Liver (tissue), 9 donors: ENCODE results near the gene CD7. TPM values are rescaled to one million over a fixed set of nuclear protein-coding genes. Genes with fewer than 3 reads are reported as not detected.

Source experiments
- DNase-seq: peaks from one replicate; pipeline ENCODE4 v3.0.0-alpha.2; 2017; ENCODE audit warnings: low spot score
- H3K27ac ChIP-seq, 2 donors: one replicate each; pipeline ENCODE4 v1.7.0; 2013; ENCODE audit warnings: inconsistent platforms in 2 of 2, low read length in 2 of 2, control low read depth in 1 of 2, low read depth in 1 of 2, mild to moderate bottlenecking in 1 of 2
- H3K27me3 ChIP-seq, 4 donors: one replicate each; pipeline versions ENCODE4 v1.6.1 to v1.7.0; 2013; ENCODE audit warnings: low read length in 3 of 4, inconsistent platforms in 1 of 4, mild to moderate bottlenecking in 1 of 4, moderate library complexity in 1 of 4; ENCODE audit not compliant: control insufficient read depth in 4 of 4, insufficient read depth in 4 of 4
- H3K36me3 ChIP-seq, 4 donors: one replicate each; pipeline versions ENCODE4 v1.6.1 to v1.7.0; 2013; ENCODE audit warnings: low read length in 3 of 4, mild to moderate bottlenecking in 3 of 4, low read depth in 1 of 4, moderate library complexity in 1 of 4; ENCODE audit not compliant: control insufficient read depth in 4 of 4, insufficient read depth in 3 of 4
- H3K4me1 ChIP-seq, 4 donors: one replicate each; pipeline versions ENCODE4 v1.6.1 to v1.7.0; 2013; ENCODE audit warnings: low read length in 3 of 4, mild to moderate bottlenecking in 3 of 4, moderate library complexity in 1 of 4; ENCODE audit not compliant: control insufficient read depth in 4 of 4, insufficient read depth in 4 of 4
- H3K4me3 ChIP-seq, 3 donors: one replicate each; pipeline versions ENCODE4 v1.6.1 to v1.7.0; 2013; ENCODE audit warnings: low read length in 3 of 3, control low read depth in 1 of 3, low read depth in 1 of 3, mild to moderate bottlenecking in 1 of 3
- H3K9ac ChIP-seq, 2 donors: one replicate each; pipeline ENCODE4 v1.7.0; 2013; ENCODE audit warnings: low read length in 2 of 2, mild to moderate bottlenecking in 2 of 2, moderate library complexity in 2 of 2, control low read depth in 1 of 2, low read depth in 1 of 2
- H3K9me3 ChIP-seq, 4 donors: one replicate each; pipeline versions ENCODE4 v1.6.1 to v1.7.0; 2013; ENCODE audit warnings: low read length in 3 of 4; ENCODE audit not compliant: control insufficient read depth in 4 of 4
- ATF3 ChIP-seq: IDR thresholded peaks from 2 replicates; pipeline ENCODE4 v1.6.1; 2016; ENCODE audit warnings: antibody characterized with exemption
- EGR1 ChIP-seq, 2 donors: IDR thresholded peaks; 2 replicates each; pipeline ENCODE4 v1.6.1; 2016 to 2018; ENCODE audit warnings: antibody characterized with exemption in 2 of 2, low read depth in 2 of 2
- FOXA1 ChIP-seq: IDR thresholded peaks from 2 replicates; pipeline ENCODE4 v1.6.1; 2016; ENCODE audit warnings: antibody characterized with exemption
- FOXA2 ChIP-seq: IDR thresholded peaks from 2 replicates; pipeline ENCODE4 v1.6.1; 2016; ENCODE audit warnings: antibody characterized with exemption
- GABPA ChIP-seq, 2 donors: IDR thresholded peaks in 1 of 2; conservative IDR thresholded peaks in 1 of 2; 2 replicates each; pipeline ENCODE4 v1.6.1; 2016; ENCODE audit warnings: antibody characterized with exemption in 2 of 2, mild to moderate bottlenecking in 1 of 2, moderate library complexity in 1 of 2
- HNF4A ChIP-seq, 2 donors: conservative IDR thresholded peaks; 2 replicates each; pipeline ENCODE4 v1.6.1; 2016; ENCODE audit warnings: antibody characterized with exemption in 2 of 2, mild to moderate bottlenecking in 2 of 2
- HNF4G ChIP-seq: IDR thresholded peaks from 2 replicates; pipeline ENCODE4 v1.6.1; 2016; ENCODE audit warnings: antibody characterized with exemption
- JUND ChIP-seq, 2 donors: IDR thresholded peaks; 2 replicates each; pipeline ENCODE4 v1.6.1; 2016; ENCODE audit warnings: antibody characterized with exemption in 2 of 2
- MAX ChIP-seq: IDR thresholded peaks from 2 replicates; pipeline ENCODE4 v1.6.1; 2016; ENCODE audit warnings: antibody characterized with exemption
- NR2F2 ChIP-seq: IDR thresholded peaks from 2 replicates; pipeline ENCODE4 v1.6.1; 2016; ENCODE audit warnings: antibody characterized with exemption
- RAD21 ChIP-seq, 2 donors: IDR thresholded peaks; 2 replicates each; pipeline ENCODE4 v1.6.1; 2016; ENCODE audit warnings: antibody characterized with exemption in 2 of 2, mild to moderate bottlenecking in 2 of 2
- REST ChIP-seq: IDR thresholded peaks from 2 replicates; pipeline ENCODE4 v1.6.1; 2016; ENCODE audit warnings: antibody characterized with exemption, mild to moderate bottlenecking
- RXRA ChIP-seq, 2 donors: IDR thresholded peaks; 2 replicates each; pipeline ENCODE4 v1.6.1; 2017 to 2018; ENCODE audit warnings: antibody characterized with exemption in 2 of 2, mild to moderate bottlenecking in 1 of 2
- SP1 ChIP-seq: IDR thresholded peaks from 2 replicates; pipeline ENCODE4 v1.6.1; 2018; ENCODE audit warnings: antibody characterized with exemption, mild to moderate bottlenecking
- TAF1 ChIP-seq: conservative IDR thresholded peaks from 2 replicates; pipeline ENCODE4 v1.6.1; 2016; ENCODE audit warnings: antibody characterized with exemption, mild to moderate bottlenecking
- YY1 ChIP-seq: IDR thresholded peaks from 2 replicates; pipeline ENCODE4 v1.6.1; 2016; ENCODE audit warnings: antibody characterized with exemption, mild to moderate bottlenecking
- WGBS: extraction: QIAGEN DNeasy Blood & Tissue Kit; methylation state at CpG from one replicate; pipeline ENCODE4 v1.1.7; 2013; 5-methylcytosine and 5-hydroxymethylcytosine counted together
- polyA plus RNA-seq, 2 donors: library from polyadenylated mRNA; stranded (reverse) in 1 of 2; unstranded in 1 of 2; fragments of 200-250 nt in 1 of 2; fragments of >200 nt in 1 of 2; fragmentation: Nextera tagmentation in 1 of 2; extraction: Ambion mirVana in 1 of 2; gene quantifications; one replicate each; pipeline versions ENCODE4 v1.2.1 to v1.2.3, GENCODE V29; 2013 to 2015
- total RNA-seq, 2 donors: library from RNA; depleted of rRNA; stranded (reverse); fragments of >200 nt; gene quantifications; one replicate each; pipeline ENCODE4 v1.2.3, GENCODE V29; 2014
- TF ChIP-seq, protein P1 (sequence below): IDR thresholded peaks from 2 replicates; pipeline ENCODE4 v1.6.1; 2016; ENCODE audit warnings: antibody characterized with exemption
- TF ChIP-seq, protein P2 (sequence below): fragments of 150-350 bp; IDR thresholded peaks from 2 replicates; pipeline ENCODE4 v1.5.1; 2017; ENCODE audit warnings: improper control_type of control experiment, low read depth, low read length; ENCODE audit not compliant: missing input control
- donor health status: healthy.
- donor health status: healthy.
- donor health status: healthy.
- donor health status: healthy.
- donor health status: healthy.

Gene CD7
- total and polyA plus RNA-seq, 4 donors: 1.0 to 1.5 (median 1.4) TPM

DNA sequence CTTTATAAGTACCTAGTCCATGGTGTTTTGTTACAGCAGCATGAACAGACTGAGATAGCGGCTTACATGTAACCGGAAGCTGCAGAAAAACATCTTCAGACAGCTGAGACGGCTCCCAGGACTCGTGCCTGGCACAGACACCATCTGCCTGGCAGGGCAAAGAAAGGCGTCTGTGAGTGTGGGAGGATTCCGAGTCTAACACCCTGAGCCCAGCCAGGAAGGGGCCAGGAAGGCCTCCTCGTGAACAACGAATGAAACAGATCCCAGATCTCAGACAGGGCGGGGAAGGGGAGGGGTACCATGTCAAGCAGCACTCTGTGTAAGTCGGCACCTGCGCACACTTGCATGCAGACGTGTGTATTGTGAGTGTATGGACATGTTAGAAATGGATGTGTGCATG, 39.6 kb downstream of the CD7 start:
- no peak for DNase-seq
- TF ChIP-seq, protein P1, sequence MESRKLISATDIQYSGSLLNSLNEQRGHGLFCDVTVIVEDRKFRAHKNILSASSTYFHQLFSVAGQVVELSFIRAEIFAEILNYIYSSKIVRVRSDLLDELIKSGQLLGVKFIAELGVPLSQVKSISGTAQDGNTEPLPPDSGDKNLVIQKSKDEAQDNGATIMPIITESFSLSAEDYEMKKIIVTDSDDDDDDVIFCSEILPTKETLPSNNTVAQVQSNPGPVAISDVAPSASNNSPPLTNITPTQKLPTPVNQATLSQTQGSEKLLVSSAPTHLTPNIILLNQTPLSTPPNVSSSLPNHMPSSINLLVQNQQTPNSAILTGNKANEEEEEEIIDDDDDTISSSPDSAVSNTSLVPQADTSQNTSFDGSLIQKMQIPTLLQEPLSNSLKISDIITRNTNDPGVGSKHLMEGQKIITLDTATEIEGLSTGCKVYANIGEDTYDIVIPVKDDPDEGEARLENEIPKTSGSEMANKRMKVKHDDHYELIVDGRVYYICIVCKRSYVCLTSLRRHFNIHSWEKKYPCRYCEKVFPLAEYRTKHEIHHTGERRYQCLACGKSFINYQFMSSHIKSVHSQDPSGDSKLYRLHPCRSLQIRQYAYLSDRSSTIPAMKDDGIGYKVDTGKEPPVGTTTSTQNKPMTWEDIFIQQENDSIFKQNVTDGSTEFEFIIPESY: no peak
- no peak for TF ChIP-seq SP1
- no peak for TF ChIP-seq NR2F2
- TF ChIP-seq RXRA (IDR thresholded peaks at IDR 0.05): no peak
- TF ChIP-seq HNF4G: no peak
- TF ChIP-seq FOXA2: no peak
- TF ChIP-seq JUND (IDR thresholded peaks at IDR 0.05): no peak
- no peak for TF ChIP-seq GABPA (IDR thresholded peaks at IDR 0.05 in 1 of 2, conservative IDR thresholded peaks at IDR 0.05 in 1 of 2)
- no peak for TF ChIP-seq EGR1 (IDR thresholded peaks at IDR 0.05; ENCODE audit: low read depth in 2 of 2)
- TF ChIP-seq YY1: no peak
- no peak for TF ChIP-seq TAF1
- TF ChIP-seq MAX: no peak
- TF ChIP-seq RAD21 (IDR thresholded peaks at IDR 0.05): no peak
- TF ChIP-seq REST: no peak
- no peak for TF ChIP-seq HNF4A (conservative IDR thresholded peaks at IDR 0.05)
- TF ChIP-seq, protein P2, sequence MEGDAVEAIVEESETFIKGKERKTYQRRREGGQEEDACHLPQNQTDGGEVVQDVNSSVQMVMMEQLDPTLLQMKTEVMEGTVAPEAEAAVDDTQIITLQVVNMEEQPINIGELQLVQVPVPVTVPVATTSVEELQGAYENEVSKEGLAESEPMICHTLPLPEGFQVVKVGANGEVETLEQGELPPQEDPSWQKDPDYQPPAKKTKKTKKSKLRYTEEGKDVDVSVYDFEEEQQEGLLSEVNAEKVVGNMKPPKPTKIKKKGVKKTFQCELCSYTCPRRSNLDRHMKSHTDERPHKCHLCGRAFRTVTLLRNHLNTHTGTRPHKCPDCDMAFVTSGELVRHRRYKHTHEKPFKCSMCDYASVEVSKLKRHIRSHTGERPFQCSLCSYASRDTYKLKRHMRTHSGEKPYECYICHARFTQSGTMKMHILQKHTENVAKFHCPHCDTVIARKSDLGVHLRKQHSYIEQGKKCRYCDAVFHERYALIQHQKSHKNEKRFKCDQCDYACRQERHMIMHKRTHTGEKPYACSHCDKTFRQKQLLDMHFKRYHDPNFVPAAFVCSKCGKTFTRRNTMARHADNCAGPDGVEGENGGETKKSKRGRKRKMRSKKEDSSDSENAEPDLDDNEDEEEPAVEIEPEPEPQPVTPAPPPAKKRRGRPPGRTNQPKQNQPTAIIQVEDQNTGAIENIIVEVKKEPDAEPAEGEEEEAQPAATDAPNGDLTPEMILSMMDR: no peak
- TF ChIP-seq ATF3: no peak
- no peak for TF ChIP-seq FOXA1
- WGBS: 94% methylated on average over 12 of the region's 12 CpGs
- Histone ChIP-seq H3K27me3 (no peaks in the 10 kb centered on the region), H3K27ac (no peak overlapping the region), H3K4me3 (no peak overlapping the region), H3K9ac (no peak overlapping the region), H3K9me3 (no peaks in the 10 kb centered on the region), H3K36me3 (no peaks in the 10 kb centered on the region), H3K4me1 (peaks cover 1 to 9% (median 4%) of the 10 kb centered on the region in 4 donors)
